ENCODE results near the gene SNRK. TPM values are rescaled to one million over a fixed set of nuclear protein-coding genes. Genes with fewer than 3 reads are reported as not detected.
A peak's percentile ranks its signal among the peaks of the same experiment; 100 is the strongest.

SNRK gene
- total RNA-seq, 2 experiments from 2014 or later, result 70.7 to 73.6 TPM

- peak; percentile 95 for ATAC-seq (ENCODE audit: low read depth)
- Mint-ChIP-seq H3K27ac (peak overlapping the region; percentile 30), H3K4me3 (no peak overlapping the region)
Observed at GRCh38 chr3:43378066-43378935, 92.0 kb downstream of the SNRK start.

GRCh38 chr3:43379343-43379742 is 93.0 kb downstream of the SNRK start:
- POLR2A ChIA-PET, result interaction anchor here (1.6 kb wide), 1 partner anchor 82 kb away, joined by 3 read pairs; no protein-coding TSS in a partner anchor
- Mint-ChIP-seq H3K27ac (no peak overlapping the region), H3K27me3 (peaks cover under 1% of the 10 kb centered on the region), H3K36me3 (peaks cover 14% of the 10 kb centered on the region), H3K4me3 (no peak overlapping the region), H3K9me3 (peaks cover 7% of the 10 kb centered on the region), H3K4me1 (peaks cover 12% of the 10 kb centered on the region)
- DNase-seq (no peak), ATAC-seq (ENCODE audit: low read depth) (no peak)

More at GRCh38 chr3:43378066-43378935, 92.0 kb downstream of the SNRK start:
- POLR2A ChIA-PET, result interaction anchor here (1.0 kb wide), 2 partner anchors 215 to 218 kb away, joined by 3 to 4 read pairs; no protein-coding TSS in a partner anchor
- peaks cover 14% of the 10 kb centered on the region for H3K36me3 Mint-ChIP-seq
- H3K9me3 Mint-ChIP-seq, result peaks cover 6% of the 10 kb centered on the region
- peak; percentile 50 for DNase-seq
- H3K4me1 Mint-ChIP-seq, result peaks cover 12% of the 10 kb centered on the region
- H3K27me3 Mint-ChIP-seq, result no peaks in the 10 kb centered on the region

GRCh38 chr3:43388175-43388574 is 101.8 kb downstream of the SNRK start:
- Mint-ChIP-seq H3K4me1 (peaks cover 25% of the 10 kb centered on the region), H3K36me3 (peaks cover 11% of the 10 kb centered on the region), H3K27ac (no peak overlapping the region), H3K4me3 (no peak overlapping the region), H3K27me3 (peaks cover 4% of the 10 kb centered on the region), H3K9me3 (peaks cover 7% of the 10 kb centered on the region)
- POLR2A ChIA-PET, result no interaction called here
- DNase-seq (no peak), ATAC-seq (ENCODE audit: low read depth) (no peak)

GRCh38 chr3:43388915-43389314 is 102.6 kb downstream of the SNRK start:
- no peak for DNase-seq
- peak overlapping the region; percentile 88 for H3K27ac Mint-ChIP-seq
- H3K4me1 Mint-ChIP-seq, result peaks cover 25% of the 10 kb centered on the region
- H3K9me3 Mint-ChIP-seq, result peaks cover 11% of the 10 kb centered on the region
- H3K27me3 Mint-ChIP-seq, result peaks cover 4% of the 10 kb centered on the region
- H3K4me3 Mint-ChIP-seq, result no peak overlapping the region
- POLR2A ChIA-PET, result interaction anchor here (0.6 to 1.6 kb wide), 7 partner anchors 9 to 226 kb away, joined by 3 to 7 read pairs (median 5); no protein-coding TSS in a partner anchor
- ATAC-seq (ENCODE audit: low read depth), result no peak
- H3K36me3 Mint-ChIP-seq, result peaks cover 15% of the 10 kb centered on the region

- peak overlapping the region; percentile 88 for H3K27ac Mint-ChIP-seq
- peaks cover 14% of the 10 kb centered on the region for H3K36me3 Mint-ChIP-seq
- DNase-seq, result peak; percentile 48
- POLR2A ChIA-PET, result interaction anchor here (0.6 to 1.6 kb wide), 8 partner anchors 9 to 330 kb away, joined by 3 to 7 read pairs (median 4); no protein-coding TSS in a partner anchor
- H3K4me1 Mint-ChIP-seq, result peaks cover 30% of the 10 kb centered on the region
- ATAC-seq (ENCODE audit: low read depth), result peak; percentile 87
- peaks cover under 1% of the 10 kb centered on the region for H3K27me3 Mint-ChIP-seq
- H3K4me3 Mint-ChIP-seq, result peak overlapping the region; percentile 45
- H3K9me3 Mint-ChIP-seq, result peaks cover 7% of the 10 kb centered on the region
Observed at GRCh38 chr3:43389388-43390254, 103.3 kb downstream of the SNRK start.

- no peak for ATAC-seq (ENCODE audit: low read depth)
- peaks cover 30% of the 10 kb centered on the region for H3K4me1 Mint-ChIP-seq
Observed at GRCh38 chr3:43390255-43390588, 103.9 kb downstream of the SNRK start.

GRCh38 chr3:43391621-43392020 is 105.3 kb downstream of the SNRK start:
- POLR2A ChIA-PET, result interaction anchor here (0.5 kb wide), 1 partner anchor 231 kb away, joined by 5 read pairs; no protein-coding TSS in a partner anchor
- Mint-ChIP-seq H3K4me1 (peaks cover 28% of the 10 kb centered on the region), H3K4me3 (no peak overlapping the region), H3K27me3 (no peaks in the 10 kb centered on the region), H3K27ac (peak overlapping the region; percentile 70), H3K36me3 (peaks cover 6% of the 10 kb centered on the region), H3K9me3 (peaks cover 4% of the 10 kb centered on the region)
- no peak for ATAC-seq (ENCODE audit: low read depth)
- no peak for DNase-seq

More at GRCh38 chr3:43390255-43390588, 103.9 kb downstream of the SNRK start:
- Mint-ChIP-seq H3K4me3 (peak overlapping the region; percentile 45), H3K27ac (peak overlapping the region; percentile 88), H3K9me3 (peaks cover 4% of the 10 kb centered on the region), H3K27me3 (no peaks in the 10 kb centered on the region), H3K36me3 (peaks cover 8% of the 10 kb centered on the region)
- no peak for DNase-seq
- POLR2A ChIA-PET, result interaction anchor here (0.6 kb wide), 1 partner anchor 330 kb away, joined by 3 read pairs; no protein-coding TSS in a partner anchor

GRCh38 chr3:43394041-43394554 is 107.8 kb downstream of the SNRK start:
- no peaks in the 10 kb centered on the region for H3K27me3 Mint-ChIP-seq
- H3K4me3 Mint-ChIP-seq, result no peak overlapping the region
- ATAC-seq (ENCODE audit: low read depth) (no peak), DNase-seq (no peak)
- H3K4me1 Mint-ChIP-seq, result peaks cover 20% of the 10 kb centered on the region
- H3K27ac Mint-ChIP-seq, result no peak overlapping the region
- POLR2A ChIA-PET, result no interaction called here
- H3K36me3 Mint-ChIP-seq, result peaks cover 6% of the 10 kb centered on the region
- peaks cover 4% of the 10 kb centered on the region for H3K9me3 Mint-ChIP-seq

- no peaks in the 10 kb centered on the region for H3K27me3 Mint-ChIP-seq
- POLR2A ChIA-PET, result no interaction called here
- H3K4me1 Mint-ChIP-seq, result peaks cover 4% of the 10 kb centered on the region
- no peak overlapping the region for H3K4me3 Mint-ChIP-seq
- H3K36me3 Mint-ChIP-seq, result no peaks in the 10 kb centered on the region
- no peak for DNase-seq
- ATAC-seq (ENCODE audit: low read depth), result no peak
- H3K9me3 Mint-ChIP-seq, result no peaks in the 10 kb centered on the region
- no peak overlapping the region for H3K27ac Mint-ChIP-seq
Observed at GRCh38 chr3:43399034-43399433, 112.7 kb downstream of the SNRK start.

GRCh38 chr3:43400167-43400566 is 113.8 kb downstream of the SNRK start:
- no peaks in the 10 kb centered on the region for H3K27me3 Mint-ChIP-seq
- H3K4me3 Mint-ChIP-seq, result no peak overlapping the region
- DNase-seq (no peak), ATAC-seq (ENCODE audit: low read depth) (no peak)
- H3K9me3 Mint-ChIP-seq, result no peaks in the 10 kb centered on the region
- no peaks in the 10 kb centered on the region for H3K36me3 Mint-ChIP-seq
- H3K27ac Mint-ChIP-seq, result no peak overlapping the region
- H3K4me1 Mint-ChIP-seq, result peaks cover 5% of the 10 kb centered on the region
- POLR2A ChIA-PET, result no interaction called here

Data from activated naive CD8-positive, alpha-beta T cell treated with anti-CD3 and anti-CD28 coated beads, Interleukin-2, amount 10 ng/mL, durations not matched to agents 7 days and 5 days (primary cell).